Peyer's patch (tissue), 4 donors: ENCODE results near the gene CDK15. TPM values are rescaled to one million over a fixed set of nuclear protein-coding genes. Genes with fewer than 3 reads are reported as not detected.

Experiments
- DNase-seq, 3 donors: peaks; one replicate each; pipeline ENCODE4 v3.0.0-alpha.2; 2017 to 2019
- H3K27ac ChIP-seq, 4 donors: fragments of 200-600 bp; sonication (generic); one replicate each; pipeline ENCODE4 v1.5.1; 2016 to 2019
- H3K27me3 ChIP-seq, 2 donors: fragments of 200-600 bp; sonication (generic); one replicate each; pipeline ENCODE4 v1.5.1; 2019
- H3K36me3 ChIP-seq, 3 donors: fragments of 200-600 bp; sonication (generic); one replicate each; pipeline ENCODE4 v1.5.1; 2016 to 2019
- H3K4me1 ChIP-seq, 4 donors: fragments of 200-600 bp; sonication (generic); one replicate each; pipeline ENCODE4 v1.5.1; 2016 to 2019
- H3K4me3 ChIP-seq, 4 donors: fragments of 200-600 bp; sonication (generic); 1 replicate in 3 of 4; 2 replicates in 1 of 4; pipeline ENCODE4 v1.5.1; 2016 to 2019; ENCODE audit warnings: mild to moderate bottlenecking in 1 of 4
- H3K9me3 ChIP-seq, 4 donors: fragments of 200-600 bp; sonication (generic); one replicate each; pipeline ENCODE4 v1.5.1; 2016 to 2019; ENCODE audit warnings: mild to moderate bottlenecking in 1 of 4
- CTCF ChIP-seq, 6 experiments: fragments of 450-650 bp in 4 of 6; fragments of 200-600 bp in 2 of 6; sonication (generic) in 1 of 6; IDR thresholded peaks; one replicate each; pipeline ENCODE4 v1.5.1; 2017 to 2019; ENCODE audit warnings: antibody characterized with exemption in 6 of 6, mild to moderate bottlenecking in 3 of 6, moderate library complexity in 1 of 6
- POLR2A ChIP-seq, 2 donors: fragments of 450-650 bp; IDR thresholded peaks; one replicate each; pipeline ENCODE4 v1.5.1; 2017; ENCODE audit warnings: antibody characterized with exemption in 2 of 2, mild to moderate bottlenecking in 2 of 2, moderate library complexity in 2 of 2
- total RNA-seq, 4 donors: library from RNA; depleted of rRNA; stranded (reverse); fragments of >200 nt; gene quantifications; one replicate each; pipeline ENCODE4 v1.1.0, GENCODE V29; 2016

The CDK15 gene
- total RNA-seq, 4 donors from 2014 or later: 0.27 to 9.9 (median 1.0) TPM; not detected in 1

GRCh38 chr2:201833781-201834180 lies 27.4 kb downstream of the CDK15 start:
- no peak for TF ChIP-seq POLR2A (IDR thresholded peaks at IDR 0.05)
- TF ChIP-seq CTCF (IDR thresholded peaks at IDR 0.05): no peak
- no peaks in the 10 kb centered on the region for H3K9me3 ChIP-seq
- DNase-seq: no peak
- H3K27ac ChIP-seq: no peak overlapping the region
- no peaks in the 10 kb centered on the region for H3K4me1 ChIP-seq
- no peaks in the 10 kb centered on the region for H3K27me3 ChIP-seq
- H3K36me3 ChIP-seq: no peaks in the 10 kb centered on the region
- no peak overlapping the region for H3K4me3 ChIP-seq

GRCh38 chr2:201835066-201835465 lies 28.7 kb downstream of the CDK15 start:
- no peak overlapping the region for H3K4me3 ChIP-seq
- no peak overlapping the region for H3K27ac ChIP-seq
- H3K36me3 ChIP-seq: no peaks in the 10 kb centered on the region
- H3K4me1 ChIP-seq: no peaks in the 10 kb centered on the region
- DNase-seq: no peak
- H3K27me3 ChIP-seq: no peaks in the 10 kb centered on the region
- H3K9me3 ChIP-seq: no peaks in the 10 kb centered on the region
- no peak for TF ChIP-seq POLR2A (IDR thresholded peaks at IDR 0.05)
- TF ChIP-seq CTCF (IDR thresholded peaks at IDR 0.05): no peak

GRCh38 chr2:201837391-201837790 lies 31.1 kb downstream of the CDK15 start:
- Histone ChIP-seq H3K9me3 (no peaks in the 10 kb centered on the region), H3K36me3 (no peaks in the 10 kb centered on the region), H3K27me3 (no peaks in the 10 kb centered on the region), H3K27ac (no peak overlapping the region), H3K4me3 (no peak overlapping the region), H3K4me1 (no peaks in the 10 kb centered on the region)
- no peak for DNase-seq
- TF ChIP-seq POLR2A (IDR thresholded peaks at IDR 0.05): no peak
- TF ChIP-seq CTCF (IDR thresholded peaks at IDR 0.05): no peak

- Histone ChIP-seq H3K4me3 (no peak overlapping the region), H3K27me3 (no peaks in the 10 kb centered on the region)
- TF ChIP-seq POLR2A (IDR thresholded peaks at IDR 0.05) (no peak), CTCF (IDR thresholded peaks at IDR 0.05) (no peak)
These were observed 31.6 kb downstream of the CDK15 start for GRCh38 chr2:201837824-201838431.

GRCh38 chr2:201839727-201840126 lies 33.4 kb downstream of the CDK15 start:
- Histone ChIP-seq H3K27me3 (no peaks in the 10 kb centered on the region), H3K4me3 (no peak overlapping the region), H3K9me3 (no peaks in the 10 kb centered on the region), H3K27ac (no peak overlapping the region), H3K36me3 (no peaks in the 10 kb centered on the region), H3K4me1 (no peaks in the 10 kb centered on the region)
- no peak for TF ChIP-seq POLR2A (IDR thresholded peaks at IDR 0.05)
- no peak for TF ChIP-seq CTCF (IDR thresholded peaks at IDR 0.05)
- no peak for DNase-seq

More at GRCh38 chr2:201837824-201838431, 31.6 kb downstream of the CDK15 start:
- no peak for DNase-seq
- Histone ChIP-seq H3K9me3 (no peaks in the 10 kb centered on the region), H3K27ac (no peak overlapping the region), H3K4me1 (no peaks in the 10 kb centered on the region), H3K36me3 (no peaks in the 10 kb centered on the region)

- no peak overlapping the region for H3K27ac ChIP-seq
- H3K4me1 ChIP-seq: no peaks in the 10 kb centered on the region
- H3K36me3 ChIP-seq: no peaks in the 10 kb centered on the region
- no peak for TF ChIP-seq CTCF (IDR thresholded peaks at IDR 0.05)
- TF ChIP-seq POLR2A (IDR thresholded peaks at IDR 0.05): no peak
- no peaks in the 10 kb centered on the region for H3K9me3 ChIP-seq
- H3K27me3 ChIP-seq: no peaks in the 10 kb centered on the region
- H3K4me3 ChIP-seq: no peak overlapping the region
- DNase-seq: no peak
These were observed 34.4 kb downstream of the CDK15 start for GRCh38 chr2:201840726-201841125.
